ENCODE data around the gene TMEM255B.

TMEM255B gene

GRCh38 chr13:113796964-113797676, 38.1 kb downstream of the TMEM255B start:
- Histone ChIP-seq H3K79me2 (ENCODE audit: insufficient read depth, low read length) (no peaks in the 10 kb centered on the region), H3K36me3 (ENCODE audit: insufficient read depth, low read length) (no peaks in the 10 kb centered on the region), H4K20me1 (ENCODE audit: insufficient read depth, low read length) (no peaks in the 10 kb centered on the region), H3K4me1 (ENCODE audit: insufficient read depth, low read length, severe bottlenecking) (no peaks in the 10 kb centered on the region), H3K27ac (ENCODE audit: low read depth, low read length, poor library complexity, severe bottlenecking) (no peak overlapping the region), H3K4me3 (ENCODE audit: low read depth, low read length, poor library complexity, severe bottlenecking) (no peak overlapping the region), H3K9me3 (ENCODE audit: low read length) (no peaks in the 10 kb centered on the region), H3F3A (ENCODE audit: insufficient read depth, low read length) (no peaks in the 10 kb centered on the region), H3K9me2 (ENCODE audit: low read depth, low read length) (no peaks in the 10 kb centered on the region), H3K27me3 (ENCODE audit: insufficient read depth, low read length) (no peaks in the 10 kb centered on the region; the same call in 1 of the 2 replicates), H2AFZ (ENCODE audit: low read length) (no peak overlapping the region), H3K4me2 (ENCODE audit: low read length) (no peak overlapping the region), H3K9ac (ENCODE audit: low read length) (no peak overlapping the region)
- no peak for TF ChIP-seq CTCF (IDR thresholded peaks at IDR 0.05; ENCODE audit: low read length)
- TF ChIP-seq EZH2 (IDR thresholded peaks at IDR 0.05; ENCODE audit: borderline replicate concordance, low read length): no peak

- Histone ChIP-seq H3K27me3 (ENCODE audit: insufficient read depth, low read length) (peaks cover 9% of the 10 kb centered on the region; the same call in 1 of the 2 replicates), H3K4me1 (ENCODE audit: insufficient read depth, low read length, severe bottlenecking) (no peaks in the 10 kb centered on the region), H3K27ac (ENCODE audit: low read depth, low read length, poor library complexity, severe bottlenecking) (no peak overlapping the region), H3K9me3 (ENCODE audit: low read length) (no peaks in the 10 kb centered on the region), H3F3A (ENCODE audit: insufficient read depth, low read length) (no peaks in the 10 kb centered on the region), H3K9me2 (ENCODE audit: low read depth, low read length) (no peaks in the 10 kb centered on the region), H3K4me2 (ENCODE audit: low read length) (no peak overlapping the region), H2AFZ (ENCODE audit: low read length) (no peak overlapping the region), H3K36me3 (ENCODE audit: insufficient read depth, low read length) (no peaks in the 10 kb centered on the region), H3K9ac (ENCODE audit: low read length) (no peak overlapping the region), H3K79me2 (ENCODE audit: insufficient read depth, low read length) (no peaks in the 10 kb centered on the region), H3K4me3 (ENCODE audit: low read depth, low read length, poor library complexity, severe bottlenecking) (no peak overlapping the region), H4K20me1 (ENCODE audit: insufficient read depth, low read length) (no peaks in the 10 kb centered on the region)
- TF ChIP-seq EZH2 (IDR thresholded peaks at IDR 0.05; ENCODE audit: borderline replicate concordance, low read length): no peak
- no peak for TF ChIP-seq CTCF (IDR thresholded peaks at IDR 0.05; ENCODE audit: low read length)
Measured at GRCh38 chr13:113798200-113798811, 39.3 kb downstream of the TMEM255B start.

GRCh38 chr13:113800576-113800926, 41.5 kb downstream of the TMEM255B start:
- Histone ChIP-seq H3K4me1 (ENCODE audit: insufficient read depth, low read length, severe bottlenecking) (no peaks in the 10 kb centered on the region), H3K9me3 (ENCODE audit: low read length) (no peaks in the 10 kb centered on the region), H3K4me3 (ENCODE audit: low read depth, low read length, poor library complexity, severe bottlenecking) (no peak overlapping the region), H4K20me1 (ENCODE audit: insufficient read depth, low read length) (no peaks in the 10 kb centered on the region), H3F3A (ENCODE audit: insufficient read depth, low read length) (no peaks in the 10 kb centered on the region), H3K27ac (ENCODE audit: low read depth, low read length, poor library complexity, severe bottlenecking) (no peak overlapping the region), H3K36me3 (ENCODE audit: insufficient read depth, low read length) (no peaks in the 10 kb centered on the region), H2AFZ (ENCODE audit: low read length) (no peak overlapping the region), H3K9me2 (ENCODE audit: low read depth, low read length) (no peaks in the 10 kb centered on the region), H3K9ac (ENCODE audit: low read length) (no peak overlapping the region), H3K79me2 (ENCODE audit: insufficient read depth, low read length) (no peaks in the 10 kb centered on the region), H3K27me3 (ENCODE audit: insufficient read depth, low read length) (peaks cover 9% of the 10 kb centered on the region; the same call in 1 of the 2 replicates), H3K4me2 (ENCODE audit: low read length) (no peak overlapping the region)
- TF ChIP-seq CTCF (IDR thresholded peaks at IDR 0.05; ENCODE audit: low read length): no peak
- no peak for TF ChIP-seq EZH2 (IDR thresholded peaks at IDR 0.05; ENCODE audit: borderline replicate concordance, low read length)

Data from OCI-LY1 (cell line).